B cell (primary cell): ENCODE results near the gene FXYD7. TPM values are rescaled to one million over a fixed set of nuclear protein-coding genes. Genes with fewer than 3 reads are reported as not detected.

Experiments
- ATAC-seq: fragments of 200-7000 bp; cut with Tn5 transposase; one replicate; pipeline ENCODE4 v1.10.0; 2021; ENCODE audit warnings: low read depth, mild to moderate bottlenecking, moderate number of reproducible peaks, moderate library complexity
- CTCF ChIA-PET: fragments of 350-600 bp; sonication (Branson Sonifier 250); formaldehyde crosslinking; loops from one replicate; lab custom pipeline; 2021; ENCODE audit warnings: antibody characterized with exemption, inconsistent platforms; lab: Charles Lee
- POLR2A ChIA-PET: fragments of 350-600 bp; sonication (Branson Sonifier 250); formaldehyde crosslinking; loops from one replicate; lab custom pipeline; 2021; ENCODE audit warnings: antibody characterized with exemption; lab: Charles Lee
- DNase-seq: peaks from one replicate; pipeline ENCODE4 v3.0.0; 2013
- H2AFZ ChIP-seq: 2 replicates; pipeline ENCODE4 v1.6.1; 2012; ENCODE audit warnings: mild to moderate bottlenecking, low read depth, low read length; ENCODE audit not compliant: insufficient read depth, poor library complexity, severe bottlenecking
- H3K27ac ChIP-seq, 2 donors: 1 replicate in 1 of 2; 2 replicates in 1 of 2; pipeline ENCODE4 v1.5.1; 2012 to 2013; ENCODE audit warnings: low read length in 2 of 2, mild to moderate bottlenecking in 2 of 2, moderate library complexity in 1 of 2
- H3K27me3 ChIP-seq, 4 experiments: fragments of 200-600 bp in 1 of 4; sonication (generic) in 1 of 4; replicated peaks in 1 of 4; 1 replicate in 2 of 4; 2 replicates in 2 of 4; pipeline versions ENCODE4 v1.6.1 to v1.7.0; 2013 to 2016; ENCODE audit warnings: low read length in 3 of 4, mild to moderate bottlenecking in 2 of 4, mixed read lengths in 1 of 4, moderate library complexity in 1 of 4; ENCODE audit not compliant: insufficient read depth in 4 of 4, control insufficient read depth in 3 of 4; ENCODE audit errors: control extremely low read depth in 1 of 4
- H3K36me3 ChIP-seq, 2 experiments: replicated peaks in 1 of 2; 1 replicate in 1 of 2; 2 replicates in 1 of 2; pipeline versions ENCODE4 v1.6.1 to v1.7.1; 2013; ENCODE audit warnings: low read length in 1 of 2; ENCODE audit not compliant: insufficient read depth in 2 of 2, control insufficient read depth in 1 of 2; ENCODE audit errors: control extremely low read depth in 1 of 2, extremely low read depth in 1 of 2
- H3K4me1 ChIP-seq, 2 donors: fragments of 200-600 bp in 1 of 2; sonication (generic) in 1 of 2; 1 replicate in 1 of 2; 2 replicates in 1 of 2; pipeline versions ENCODE4 v1.5.1 to v1.6.1; 2013 to 2017; ENCODE audit warnings: low read length in 2 of 2; ENCODE audit not compliant: control insufficient read depth in 2 of 2, insufficient read depth in 2 of 2
- H3K4me2 ChIP-seq: replicated peaks from 2 replicates; pipeline ENCODE3; 2012; ENCODE audit warnings: mild to moderate bottlenecking, low read depth, low read length; ENCODE audit not compliant: poor library complexity, severe bottlenecking
- H3K4me3 ChIP-seq, 5 experiments: fragments of 200-600 bp in 1 of 5; sonication (generic) in 1 of 5; 1 replicate in 3 of 5; 2 replicates in 2 of 5; pipeline versions ENCODE4 v1.5.1 to v1.7.0; 2011 to 2016; ENCODE audit warnings: low read length in 4 of 5, mild to moderate bottlenecking in 4 of 5, low read depth in 2 of 5, control low read depth in 1 of 5, moderate library complexity in 1 of 5; ENCODE audit not compliant: insufficient read depth in 1 of 5; ENCODE audit errors: control extremely low read depth in 1 of 5, extremely low read depth in 1 of 5
- H3K79me2 ChIP-seq: fragments of 200-600 bp; sonication (generic); one replicate; pipeline ENCODE4 v1.6.0; 2016; ENCODE audit warnings: low read length; ENCODE audit not compliant: control insufficient read depth, insufficient read depth
- H3K9ac ChIP-seq: fragments of 200-600 bp; sonication (generic); 2 replicates; pipeline ENCODE4 v1.6.1; 2017; ENCODE audit warnings: mild to moderate bottlenecking, low read length, moderate library complexity
- H3K9me3 ChIP-seq, 3 donors: one replicate each; pipeline versions ENCODE4 v1.6.1 to v1.7.1; 2013; ENCODE audit warnings: low read length in 2 of 3; ENCODE audit not compliant: control insufficient read depth in 2 of 3, insufficient read depth in 1 of 3; ENCODE audit errors: control extremely low read depth in 1 of 3
- H4K20me1 ChIP-seq: 2 replicates; pipeline ENCODE4 v1.6.0; 2012; ENCODE audit warnings: mild to moderate bottlenecking, low read length; ENCODE audit not compliant: insufficient read depth, control insufficient read depth, poor library complexity, severe bottlenecking
- H3K27ac Mint-ChIP-seq: one replicate; pipeline ENCODE4 v1.8.0; 2021; ENCODE audit warnings: mixed read lengths
- H3K27me3 Mint-ChIP-seq: one replicate; pipeline ENCODE4 v1.8.0; 2021; ENCODE audit warnings: mixed read lengths
- H3K4me1 Mint-ChIP-seq: one replicate; pipeline ENCODE4 v1.8.0; 2021; ENCODE audit warnings: mixed read lengths
- H3K4me3 Mint-ChIP-seq: one replicate; pipeline ENCODE4 v1.8.0; 2021; ENCODE audit warnings: mixed read lengths
- H3K9me3 Mint-ChIP-seq: one replicate; pipeline ENCODE4 v1.8.0; 2022; ENCODE audit warnings: mixed read lengths; ENCODE audit not compliant: insufficient read depth
- EZH2 ChIP-seq: IDR thresholded peaks from 2 replicates; pipeline ENCODE4 v1.6.1; 2012; ENCODE audit warnings: borderline replicate concordance, low read depth, mild to moderate bottlenecking, moderate library complexity, low read length; ENCODE audit not compliant: insufficient read depth, poor library complexity, severe bottlenecking
- WGBS: methylation state at CpG from one replicate; pipeline ENCODE4 v1.1.5; 2013; ENCODE audit warnings: missing lambda C conversion rate; ENCODE audit not compliant: insufficient coverage; 5-methylcytosine and 5-hydroxymethylcytosine counted together
- intact Hi-C: fragments of 100-400 bp; cut with micrococcal nuclease; formaldehyde crosslinking; loops from one replicate; pipeline ENCODE4 v1.10.0; 2022
- polyA plus RNA-seq: library from polyadenylated mRNA; depleted of rRNA; stranded (reverse); fragments of >200 nt; gene quantifications from 2 replicates; pipeline ENCODE4 v1.2.3, GENCODE V29; 2012
- total RNA-seq, 2 donors: library from RNA; stranded (reverse); fragments of 120-200 nt in 1 of 2; gene quantifications; 1 replicate in 1 of 2; 2 replicates in 1 of 2; pipeline versions ENCODE4 v1.2.3 to v1.2.4, GENCODE V29; 2013 to 2022
- TF ChIP-seq, protein P1 (sequence below): fragments of 200-600 bp; IDR thresholded peaks from one replicate; pipeline ENCODE4 v1.8.0; 2022; ENCODE audit warnings: antibody characterized with exemption, mild to moderate bottlenecking

The FXYD7 gene
- total and polyA plus RNA-seq, 2 donors (not counting 1 experiment from before 2014, with no cell fraction given), result 3.8 to 27.4 TPM

DNA sequence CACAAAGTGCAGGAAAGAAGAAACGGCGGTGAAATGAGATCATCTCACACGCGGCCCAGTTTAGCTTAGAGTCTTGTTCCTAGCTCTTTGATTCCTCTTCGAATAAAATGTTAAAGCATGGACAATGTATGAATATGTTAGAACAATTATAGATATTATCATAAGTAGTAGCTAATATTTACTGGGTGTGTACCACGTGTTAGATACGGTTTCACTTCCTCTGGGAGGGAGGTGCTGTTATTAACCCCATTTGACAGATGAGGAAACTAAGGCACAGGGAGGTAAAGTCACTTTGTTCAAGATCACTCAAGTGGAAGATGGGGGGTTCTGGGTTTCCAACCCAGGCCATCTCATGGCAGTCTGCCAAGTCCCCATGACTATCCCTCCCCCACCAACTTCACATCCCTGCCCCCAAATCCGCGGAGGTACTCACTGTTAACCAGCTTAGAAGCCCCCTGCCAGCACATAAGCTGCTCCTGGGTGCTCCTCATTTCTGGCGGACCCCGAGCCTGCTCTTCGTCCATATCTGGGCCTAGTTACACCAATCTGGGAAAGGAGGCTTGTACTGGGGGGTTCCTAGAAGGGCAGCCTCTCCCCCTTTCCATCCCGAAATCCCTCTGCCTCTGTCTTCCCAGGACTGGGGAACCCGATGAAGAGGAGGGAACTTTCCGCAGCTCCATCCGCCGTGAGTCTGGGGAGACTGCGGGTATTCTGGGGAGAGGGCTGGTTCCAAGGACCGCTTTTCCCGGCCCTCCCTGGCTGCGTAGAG lies 1.0 kb upstream of the FXYD7 start:
- WGBS, result 7% methylated on average over 3 of the region's 21 CpGs
- peak; percentile 62 for DNase-seq
- Histone ChIP-seq H3K4me1 (peaks cover 25 to 46% of the 10 kb centered on the region in 2 donors), H3K27me3 (peaks cover 0 to 13% (median 3%) of the 10 kb centered on the region in 4 experiments), H3K4me3 (peak overlapping the region in 4 of 5 experiments; percentile 43 to 58 (median 52)), H3K36me3 (no peaks in the 10 kb centered on the region), H4K20me1 (no peaks in the 10 kb centered on the region), H2AFZ (peak overlapping the region; percentile 58), H3K9ac (peak overlapping the region; percentile 65), H3K27ac (no peak overlapping the region), H3K4me2 (peak overlapping the region; percentile 96), H3K9me3 (no peaks in the 10 kb centered on the region), H3K79me2 (no peaks in the 10 kb centered on the region)
- peak overlapping the region; percentile 88 for H3K27ac Mint-ChIP-seq
- intact Hi-C loops, result loop anchor here (1.0 to 10.0 kb wide), 8 partner anchors 17 to 353 kb away; partner anchors contain the start of genes CD22, FXYD3 and KRTDAP
- TF ChIP-seq, protein P1, sequence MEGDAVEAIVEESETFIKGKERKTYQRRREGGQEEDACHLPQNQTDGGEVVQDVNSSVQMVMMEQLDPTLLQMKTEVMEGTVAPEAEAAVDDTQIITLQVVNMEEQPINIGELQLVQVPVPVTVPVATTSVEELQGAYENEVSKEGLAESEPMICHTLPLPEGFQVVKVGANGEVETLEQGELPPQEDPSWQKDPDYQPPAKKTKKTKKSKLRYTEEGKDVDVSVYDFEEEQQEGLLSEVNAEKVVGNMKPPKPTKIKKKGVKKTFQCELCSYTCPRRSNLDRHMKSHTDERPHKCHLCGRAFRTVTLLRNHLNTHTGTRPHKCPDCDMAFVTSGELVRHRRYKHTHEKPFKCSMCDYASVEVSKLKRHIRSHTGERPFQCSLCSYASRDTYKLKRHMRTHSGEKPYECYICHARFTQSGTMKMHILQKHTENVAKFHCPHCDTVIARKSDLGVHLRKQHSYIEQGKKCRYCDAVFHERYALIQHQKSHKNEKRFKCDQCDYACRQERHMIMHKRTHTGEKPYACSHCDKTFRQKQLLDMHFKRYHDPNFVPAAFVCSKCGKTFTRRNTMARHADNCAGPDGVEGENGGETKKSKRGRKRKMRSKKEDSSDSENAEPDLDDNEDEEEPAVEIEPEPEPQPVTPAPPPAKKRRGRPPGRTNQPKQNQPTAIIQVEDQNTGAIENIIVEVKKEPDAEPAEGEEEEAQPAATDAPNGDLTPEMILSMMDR, result no peak
- TF ChIP-seq EZH2, result no peak
- no peaks in the 10 kb centered on the region for H3K9me3 Mint-ChIP-seq
- peak overlapping the region; percentile 92 for H3K4me3 Mint-ChIP-seq
- CTCF ChIA-PET, result interaction anchor here (0.6 to 7.0 kb wide), 30 partner anchors 10 to 327 kb away, joined by 3 to 77 read pairs (median 5); partner anchors contain the start of gene FXYD5
- H3K27me3 Mint-ChIP-seq, result peaks cover 14% of the 10 kb centered on the region
- POLR2A ChIA-PET, result interaction anchor here (0.6 to 2.0 kb wide), 8 partner anchors 12 to 189 kb away, joined by 3 to 11 read pairs (median 5); partner anchors contain the start of gene FXYD5
- H3K4me1 Mint-ChIP-seq, result peaks cover 44% of the 10 kb centered on the region
- peak; percentile 2 for ATAC-seq
